AG09309 (cell line): Measurements from ENCODE around the gene CDC26.

Experiments used
- DNase-seq: peaks from one replicate; pipeline ENCODE4 v3.0.0-alpha.2; 2010; ENCODE audit warnings: low read depth
- H3K4me3 ChIP-seq: 2 replicates; pipeline ENCODE4 v1.5.1; 2011; ENCODE audit warnings: mild to moderate bottlenecking, low read depth, low read length, moderate library complexity; ENCODE audit not compliant: control insufficient read depth
- TF ChIP-seq, protein P1 (sequence below): IDR thresholded peaks from 2 replicates; pipeline ENCODE4 v1.5.1; 2011; ENCODE audit warnings: mild to moderate bottlenecking, low read depth, low read length, inconsistent platforms; ENCODE audit not compliant: insufficient read depth, control insufficient read depth; ENCODE audit errors: missing control alignments

Gene CDC26

DNA sequence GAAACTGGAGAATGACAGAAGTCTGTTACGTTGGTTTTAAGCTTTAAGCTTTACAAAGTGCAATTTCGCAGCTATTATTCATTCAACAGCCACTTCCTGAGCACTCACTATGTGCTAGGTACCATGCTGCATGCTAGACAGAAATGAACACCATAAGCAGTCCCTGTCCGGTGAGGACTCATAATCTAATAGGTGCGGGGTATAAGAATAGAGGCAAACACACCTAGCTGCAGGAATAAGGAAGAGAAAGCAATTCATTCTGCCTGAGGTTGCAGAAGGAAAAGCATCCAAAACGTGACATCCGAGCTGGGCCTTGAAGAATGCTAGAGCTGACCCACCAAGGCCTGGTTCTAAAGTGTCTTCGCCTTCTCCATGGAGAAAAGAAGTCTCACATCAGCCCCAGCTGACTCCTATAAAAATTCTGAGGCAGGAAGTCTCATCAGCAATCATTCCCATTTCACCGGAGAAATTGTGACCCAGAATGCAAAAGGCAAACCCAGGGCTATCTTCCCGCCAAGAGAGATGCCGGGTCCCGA is 54.8 kb downstream of the CDC26 start:
- H3K4me3 ChIP-seq, result peak overlapping the region; percentile 89
- DNase-seq, result no peak
- TF ChIP-seq, protein P1, sequence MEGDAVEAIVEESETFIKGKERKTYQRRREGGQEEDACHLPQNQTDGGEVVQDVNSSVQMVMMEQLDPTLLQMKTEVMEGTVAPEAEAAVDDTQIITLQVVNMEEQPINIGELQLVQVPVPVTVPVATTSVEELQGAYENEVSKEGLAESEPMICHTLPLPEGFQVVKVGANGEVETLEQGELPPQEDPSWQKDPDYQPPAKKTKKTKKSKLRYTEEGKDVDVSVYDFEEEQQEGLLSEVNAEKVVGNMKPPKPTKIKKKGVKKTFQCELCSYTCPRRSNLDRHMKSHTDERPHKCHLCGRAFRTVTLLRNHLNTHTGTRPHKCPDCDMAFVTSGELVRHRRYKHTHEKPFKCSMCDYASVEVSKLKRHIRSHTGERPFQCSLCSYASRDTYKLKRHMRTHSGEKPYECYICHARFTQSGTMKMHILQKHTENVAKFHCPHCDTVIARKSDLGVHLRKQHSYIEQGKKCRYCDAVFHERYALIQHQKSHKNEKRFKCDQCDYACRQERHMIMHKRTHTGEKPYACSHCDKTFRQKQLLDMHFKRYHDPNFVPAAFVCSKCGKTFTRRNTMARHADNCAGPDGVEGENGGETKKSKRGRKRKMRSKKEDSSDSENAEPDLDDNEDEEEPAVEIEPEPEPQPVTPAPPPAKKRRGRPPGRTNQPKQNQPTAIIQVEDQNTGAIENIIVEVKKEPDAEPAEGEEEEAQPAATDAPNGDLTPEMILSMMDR, result no peak

DNA sequence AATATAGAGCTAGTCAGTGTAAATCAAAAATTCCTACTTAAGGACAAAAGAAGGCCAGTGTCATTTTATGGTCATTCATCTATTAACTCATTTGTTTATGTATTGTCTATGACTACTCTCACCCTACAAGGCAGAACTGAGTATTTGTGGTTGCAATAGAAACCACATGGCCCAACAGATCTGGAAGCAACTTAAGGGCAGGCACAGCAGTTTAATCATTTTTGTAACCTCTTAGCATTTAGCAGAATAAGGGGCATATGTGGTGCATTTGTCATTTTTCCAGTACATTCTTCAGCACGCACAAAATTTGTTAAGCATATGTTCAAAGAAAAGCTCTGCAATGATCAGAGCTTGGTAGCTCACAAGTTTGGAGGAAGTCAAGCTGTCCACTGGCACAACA is 55.4 kb downstream of the CDC26 start:
- TF ChIP-seq, protein P1, result no peak
- H3K4me3 ChIP-seq, result peak overlapping the region; percentile 89
- DNase-seq, result peak; percentile 37

- no peak overlapping the region; the same call in 1 of the 2 replicates for H3K4me3 ChIP-seq
- TF ChIP-seq, protein P1, result no peak
- no peak for DNase-seq
Observed at GRCh38 chr9:113219186-113219936, 56.0 kb downstream of the CDC26 start.
